HG03520 (cell line): ENCODE data around the gene SAMD10.
"Not testable (repeated sequence)": the region's sequence is repeated elsewhere in the genome, so short reads cannot be mapped to it uniquely, and the experiment has no call there.

Source experiments
- ATAC-seq: cut with Tn5 transposase; IDR thresholded peaks from one replicate; pipeline ENCODE4 v1.9.1; 2021; ENCODE audit warnings: mild to moderate bottlenecking, moderate library complexity; ENCODE audit not compliant: unreplicated experiment

SAMD10 gene

DNA sequence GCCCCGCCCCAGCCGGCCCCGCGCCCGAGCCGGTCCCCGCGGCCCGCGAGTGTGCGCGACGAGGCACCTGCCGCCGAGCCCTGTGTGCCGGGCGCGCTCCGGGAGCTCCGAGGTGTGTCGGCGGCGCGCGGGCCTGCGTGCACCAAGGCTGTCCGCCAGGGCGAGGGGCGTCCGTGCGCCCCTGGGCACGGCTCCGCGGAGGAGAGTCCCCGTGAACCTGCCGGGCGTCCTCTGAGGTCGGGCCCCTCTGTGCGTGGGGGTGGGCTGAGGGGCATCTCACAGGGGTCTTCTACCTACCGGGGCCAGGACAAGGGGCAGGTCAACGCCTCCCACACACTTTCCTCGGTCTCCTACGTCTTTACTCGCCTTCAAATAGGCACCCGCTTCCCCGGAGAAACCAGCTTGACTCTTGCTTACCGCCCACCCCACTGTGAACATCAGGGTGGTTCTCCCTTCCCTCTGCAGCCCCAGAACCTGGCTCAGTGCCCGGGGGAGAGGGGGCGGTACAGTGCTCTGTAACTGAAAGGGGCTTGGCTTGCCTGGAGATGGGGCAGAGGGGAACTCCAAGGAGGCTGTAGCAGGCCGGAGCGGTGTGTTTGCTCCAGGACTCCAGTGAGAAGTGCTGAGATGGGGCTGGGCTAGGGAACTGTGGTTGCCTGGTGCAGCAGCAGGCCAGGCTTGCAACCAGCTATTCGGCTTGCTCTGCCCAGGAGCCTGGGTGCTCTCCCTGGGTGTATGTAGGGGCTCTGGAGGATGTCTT lies at the start of gene SAMD10:
TSS of gene SAMD10 (minus strand) at position 86 of the 760 bp plus-strand sequence. CDS start 175 bp downstream, outside the sequence.
- no peak for ATAC-seq

DNA sequence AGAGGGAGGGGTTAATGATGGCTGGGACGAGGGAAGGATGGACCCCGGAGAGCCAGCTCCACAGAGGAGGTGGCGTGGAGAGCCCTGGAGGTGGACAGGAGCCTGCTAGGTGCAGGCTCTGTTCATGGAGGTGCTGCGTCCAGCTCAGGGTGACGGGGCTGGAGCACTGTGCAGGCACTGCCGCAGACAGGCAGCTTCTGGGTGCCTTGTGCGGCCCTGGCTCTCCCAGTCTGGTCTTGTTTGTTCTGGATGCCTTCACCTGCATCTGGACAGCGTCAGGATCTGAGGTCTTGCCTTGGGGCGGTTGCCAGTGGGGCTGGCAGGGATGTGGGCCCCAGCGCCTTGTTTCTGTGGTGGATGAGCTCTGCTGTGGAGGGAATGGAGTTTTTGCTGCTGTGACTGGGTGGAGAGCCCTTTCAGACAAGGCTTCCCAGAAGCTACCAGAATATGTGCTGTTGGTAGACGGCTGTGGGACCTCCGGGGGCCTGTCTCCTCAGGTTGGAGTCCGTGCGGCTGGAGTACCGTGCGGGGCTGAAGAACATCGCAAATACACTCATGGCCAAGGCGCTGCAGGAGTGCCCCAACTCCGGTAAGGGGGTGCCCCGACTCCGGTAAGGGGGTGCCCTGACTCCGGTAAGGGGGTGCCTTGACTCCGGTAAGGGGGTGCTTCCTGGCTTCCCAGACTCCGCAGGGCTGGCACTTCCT lies 48.7 kb upstream of the SAMD10 start:
- no peak for ATAC-seq

GRCh38 chr20:64025826-64026412 lies 46.5 kb upstream of the SAMD10 start:
- no peak for ATAC-seq

DNA sequence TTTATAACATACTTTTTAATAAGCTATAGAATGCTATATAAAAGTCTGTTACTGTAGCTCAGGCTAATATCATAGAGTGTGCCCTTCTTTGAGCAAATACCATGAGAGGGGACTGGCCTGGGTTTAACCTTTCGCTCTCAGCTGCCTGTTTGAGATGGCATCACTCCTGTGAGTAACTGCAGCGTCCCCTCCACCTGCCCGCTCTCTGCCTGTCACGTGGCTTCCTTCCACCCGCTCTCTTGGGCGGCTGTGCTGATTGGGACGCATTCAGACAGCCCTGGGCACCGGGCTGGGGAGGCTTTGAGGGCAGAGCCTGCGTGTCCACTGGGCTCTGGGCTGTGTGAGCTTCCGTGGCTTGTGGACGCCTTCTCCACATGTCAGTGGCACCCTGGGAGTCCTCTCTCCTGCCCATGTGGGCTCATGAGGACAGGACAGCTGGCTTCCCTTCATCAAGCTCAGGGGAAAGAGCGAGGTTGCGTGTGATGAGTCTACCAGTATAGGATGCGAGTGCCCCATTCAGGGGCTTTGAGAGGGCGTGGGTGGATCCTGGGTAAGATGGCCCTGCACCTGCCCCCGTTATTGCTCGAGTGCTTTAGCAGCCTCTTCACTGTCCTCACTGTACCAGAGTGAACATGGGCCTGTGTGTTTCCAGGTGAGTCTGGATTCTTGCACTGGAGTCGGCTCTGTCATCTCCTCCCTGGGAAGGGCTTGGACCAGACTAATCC lies 45.8 kb upstream of the SAMD10 start:
- no peak for ATAC-seq

- ATAC-seq = no peak
Measured at GRCh38 chr20:64024141-64024990, 44.9 kb upstream of the SAMD10 start.

GRCh38 chr20:64023361-64024140 lies 44.1 kb upstream of the SAMD10 start:
- ATAC-seq = no peak

DNA sequence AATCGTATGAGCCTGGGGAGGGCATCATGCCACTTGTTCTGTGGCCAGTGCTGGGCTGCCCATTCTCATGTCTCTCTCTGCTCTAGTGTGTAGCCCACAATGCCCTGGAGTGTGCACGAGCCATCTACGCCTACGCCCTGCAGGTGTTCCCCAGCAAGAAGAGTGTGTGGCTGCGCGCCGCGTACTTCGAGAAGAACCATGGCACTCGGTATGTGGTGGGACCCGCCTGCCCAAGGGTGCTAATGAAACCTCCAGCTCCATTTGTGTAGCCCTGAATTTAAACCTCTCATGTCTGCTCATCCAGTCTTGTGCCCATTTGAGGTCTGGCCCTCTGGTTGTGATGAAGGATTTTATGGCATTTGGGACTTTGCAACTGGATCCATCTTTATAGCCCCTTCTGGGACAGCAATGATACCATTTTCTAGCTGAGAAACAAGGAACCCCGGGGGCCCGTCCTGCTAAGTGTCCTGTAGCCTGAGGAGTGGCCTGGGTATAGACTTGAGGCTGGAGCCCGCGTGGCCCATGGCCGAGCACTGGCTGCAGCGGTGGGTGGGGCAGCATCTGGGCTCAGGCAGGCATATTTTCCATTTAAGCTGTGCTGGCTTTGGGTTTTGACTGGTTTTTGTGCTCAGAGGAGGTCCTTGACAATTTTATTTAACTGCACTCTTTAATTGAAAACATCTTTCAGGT lies 43.4 kb upstream of the SAMD10 start:
- ATAC-seq = no peak

- no peak for ATAC-seq
Measured at GRCh38 chr20:64021124-64021975, 41.9 kb upstream of the SAMD10 start.

- ATAC-seq = no peak
Measured at GRCh38 chr20:64015635-64016034, 36.2 kb upstream of the SAMD10 start.

DNA sequence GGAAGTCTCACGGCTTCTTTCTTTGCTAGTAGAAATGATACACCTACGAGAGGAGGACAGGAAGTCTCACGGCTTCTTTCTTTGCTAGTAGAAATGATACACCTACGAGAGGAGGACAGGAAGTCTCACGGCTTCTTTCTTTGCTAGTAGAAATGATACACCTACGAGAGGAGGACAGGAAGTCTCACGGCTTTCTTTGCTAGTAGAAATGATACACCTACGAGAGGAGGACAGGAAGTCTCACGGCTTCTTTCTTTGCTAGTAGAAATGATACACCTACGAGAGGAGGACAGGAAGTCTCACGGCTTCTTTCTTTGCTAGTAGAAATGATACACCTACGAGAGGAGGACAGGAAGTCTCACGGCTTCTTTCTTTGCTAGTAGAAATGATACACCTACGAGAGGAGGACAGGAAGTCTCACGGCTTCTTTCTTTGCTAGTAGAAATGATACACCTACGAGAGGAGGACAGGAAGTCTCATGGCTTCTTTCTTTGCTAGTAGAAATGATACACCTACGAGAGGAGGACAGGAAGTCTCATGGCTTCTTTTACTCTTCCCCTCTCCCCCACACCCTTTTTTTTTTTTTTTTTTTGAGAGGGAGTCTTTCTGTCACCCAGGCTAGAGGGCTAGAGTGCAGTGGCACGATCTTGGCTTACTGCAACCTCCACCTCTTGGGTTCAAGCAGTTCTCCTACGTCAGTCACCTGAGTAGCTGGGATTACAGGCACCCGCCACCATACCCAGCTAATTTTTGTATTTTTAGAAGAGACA lies 33.1 kb upstream of the SAMD10 start:
- ATAC-seq = not testable (repeated sequence)

GRCh38 chr20:64011366-64011779 lies 31.9 kb upstream of the SAMD10 start:
- no peak for ATAC-seq

DNA sequence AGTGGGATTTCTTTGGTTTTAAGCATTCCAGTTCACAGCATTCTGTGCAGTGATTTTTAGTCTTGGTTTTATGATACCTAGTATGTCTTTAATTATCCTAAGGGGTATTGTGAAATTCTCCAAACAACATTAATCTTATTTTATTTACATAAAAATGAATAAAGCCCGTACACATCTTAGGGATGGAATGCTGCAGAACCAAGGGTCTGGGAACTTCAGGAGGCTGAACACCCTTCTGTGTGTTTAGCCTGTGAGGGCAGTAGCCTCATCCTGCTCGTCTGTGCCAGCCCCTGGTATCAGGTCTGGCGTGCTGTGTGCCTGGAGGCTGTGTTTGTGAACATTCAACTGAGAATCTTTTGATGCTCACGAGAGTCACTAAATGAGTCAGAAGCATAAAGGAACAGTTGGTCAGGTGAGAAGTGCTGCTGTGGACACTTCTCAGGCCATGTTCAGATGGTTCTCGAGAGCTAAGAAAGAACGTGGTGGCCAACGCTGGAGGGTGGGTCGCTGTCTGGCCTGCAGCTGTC lies 31.3 kb upstream of the SAMD10 start:
- ATAC-seq = no peak

GRCh38 chr20:64009811-64010387 lies 30.5 kb upstream of the SAMD10 start:
- no peak for ATAC-seq

DNA sequence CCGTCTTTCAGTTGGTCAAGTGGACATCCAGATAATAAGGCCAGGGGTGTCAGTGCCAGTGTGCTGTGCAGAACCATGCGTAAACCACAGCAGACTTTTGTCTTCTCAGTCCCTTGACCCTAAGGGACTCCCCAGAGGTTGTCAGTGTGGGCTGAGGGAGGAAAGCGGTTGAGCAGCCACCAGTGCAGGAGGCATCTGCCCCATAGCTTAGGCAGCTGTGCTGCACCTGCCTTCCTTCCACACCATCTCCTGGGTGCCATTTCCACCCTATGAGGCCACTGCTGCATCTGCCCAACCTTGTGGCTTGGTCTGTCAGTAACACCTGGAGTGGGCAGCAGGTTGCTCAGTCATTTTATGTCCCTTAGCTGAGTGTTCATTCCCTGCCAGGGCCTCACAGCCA lies 27.5 kb upstream of the SAMD10 start:
- ATAC-seq = no peak

DNA sequence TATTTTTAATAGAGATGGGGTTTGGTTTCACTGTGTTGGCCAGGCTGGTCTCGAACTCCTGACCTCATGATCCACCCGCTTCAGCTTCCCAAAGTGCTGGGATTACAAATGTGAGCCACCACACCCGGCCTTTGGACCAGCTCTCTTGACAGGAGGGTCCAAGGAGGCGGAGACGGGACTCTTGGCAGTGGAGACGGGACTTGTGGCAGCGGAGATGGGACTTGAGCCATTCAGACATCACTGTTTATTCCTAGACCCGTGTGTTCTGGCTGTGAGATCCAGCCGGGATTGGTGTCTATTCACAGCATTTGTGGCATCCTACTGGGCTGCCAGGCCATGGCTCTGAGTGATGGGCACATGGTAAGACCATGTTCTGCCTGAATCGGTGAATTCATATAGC lies 27.0 kb upstream of the SAMD10 start:
- no peak for ATAC-seq

DNA sequence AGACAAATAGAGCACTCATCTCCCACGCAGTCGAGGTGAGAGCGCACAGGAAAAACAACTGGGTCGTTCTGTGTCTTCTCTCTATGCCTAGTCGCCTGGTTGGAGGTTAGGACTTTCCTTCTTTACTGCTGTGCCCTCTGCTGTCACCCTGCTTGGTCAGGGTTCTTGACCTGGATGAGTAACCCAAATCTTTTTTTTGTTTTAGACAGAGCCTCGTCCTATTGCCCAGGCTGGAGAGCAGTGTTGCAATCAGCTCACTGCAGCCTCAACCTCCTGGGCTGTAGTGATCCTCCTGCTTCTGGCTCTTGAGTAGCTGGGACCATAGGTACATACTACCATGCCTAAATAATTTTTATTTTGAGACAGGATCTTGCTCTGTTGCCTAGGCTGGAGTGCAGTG lies 26.0 kb upstream of the SAMD10 start:
- ATAC-seq = no peak
